ENCODE data around the gene GPR173. TPM values are rescaled to one million over a fixed set of nuclear protein-coding genes. Genes with fewer than 3 reads are reported as not detected.
A peak's percentile ranks its signal among the peaks of the same experiment; 100 is the strongest.

GPR173 gene
- total and polyA plus RNA-seq, 2 experiments from 2014 or later, result 0.92 to 7.7 TPM

DNA sequence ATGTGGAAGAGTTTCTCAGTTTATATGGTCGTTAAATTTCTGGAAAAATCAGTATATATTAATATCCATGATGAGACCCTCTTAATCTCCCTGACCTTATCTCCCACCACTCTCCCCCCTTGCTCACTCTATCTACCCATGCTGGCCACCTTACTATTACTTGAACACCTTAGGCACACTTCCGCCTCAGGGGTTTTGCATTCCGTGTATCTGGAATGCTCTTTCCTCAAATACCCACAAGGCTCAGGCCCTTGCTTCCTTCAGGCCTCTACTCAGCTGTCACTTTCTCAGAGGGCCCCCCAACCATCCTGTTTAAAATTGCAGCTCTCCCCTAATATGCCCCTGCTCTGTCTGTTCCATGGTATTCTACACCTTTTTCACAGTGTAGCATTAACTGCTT lies 47.2 kb downstream of the GPR173 start:
- no peaks in the 10 kb centered on the region for H3K9me3 Mint-ChIP-seq

More for the DNA sequence above, 47.2 kb downstream of the GPR173 start:
- Mint-ChIP-seq H3K27me3 (ENCODE audit: insufficient read depth, low read depth, poor library complexity) (peaks cover 4% of the 10 kb centered on the region), H3K36me3 (ENCODE audit: low read depth) (peaks cover 4% of the 10 kb centered on the region), H3K4me1 (peaks cover 11% of the 10 kb centered on the region; the same call in 2 of the 3 replicates), H3K27ac (no peak overlapping the region; the same call in 1 of the 2 replicates), H3K4me3 (peak overlapping the region; percentile 41; the same call in 1 of the 3 replicates)
- no peaks in the 10 kb centered on the region for H3K27me3 ChIP-seq (ENCODE audit: insufficient read depth)
- no peak overlapping the region for H3K27ac ChIP-seq (ENCODE audit: low read depth)
- no peak overlapping the region for H3K4me2 ChIP-seq
- no peak for ATAC-seq
- DNase-seq (ENCODE audit: low spot score), result no peak
- no peaks in the 10 kb centered on the region for H4K20me1 ChIP-seq (replicated peaks; ENCODE audit: insufficient read depth)
- H3K4me3 ChIP-seq, result no peak overlapping the region
- H3K9me2 ChIP-seq (ENCODE audit: insufficient read depth), result no peaks in the 10 kb centered on the region
- H2AFZ ChIP-seq, result no peak overlapping the region
- H3K79me2 ChIP-seq (replicated peaks; ENCODE audit: insufficient read depth), result no peaks in the 10 kb centered on the region; the same call in 1 of the 2 replicates
- no peaks in the 10 kb centered on the region for H3F3A ChIP-seq (replicated peaks; ENCODE audit: low read depth)
- no peaks in the 10 kb centered on the region for H3K4me1 ChIP-seq (ENCODE audit: insufficient read depth)
- H3K36me3 ChIP-seq (ENCODE audit: insufficient read depth), result no peaks in the 10 kb centered on the region
- TF ChIP-seq CTCF (conservative IDR thresholded peaks at IDR 0.05; ENCODE audit: low read depth in 2 of 2) (no peak), ZNF462 (CRISPR knock-in tag; IDR thresholded peaks at IDR 0.05) (no peak), JUNB (IDR thresholded peaks at IDR 0.05; ENCODE audit: unreplicated experiment) (no peak), REST (IDR thresholded peaks at IDR 0.05; ENCODE audit: unreplicated experiment) (no peak), CREB1 (CRISPR knock-in tag; IDR thresholded peaks at IDR 0.05; ENCODE audit: low read depth) (no peak), ZNF331 (CRISPR knock-in tag; IDR thresholded peaks at IDR 0.05; ENCODE audit: low read depth) (no peak), STAT1 (IDR thresholded peaks at IDR 0.05; ENCODE audit: unreplicated experiment) (no peak), POLR2AphosphoS5 (IDR thresholded peaks at IDR 0.05; ENCODE audit: low read depth) (no peak), NANOG (IDR thresholded peaks at IDR 0.05; ENCODE audit: borderline replicate concordance) (no peak), EZH2phosphoT487 (IDR thresholded peaks at IDR 0.05; ENCODE audit: unreplicated experiment) (no peak), ZNF114 (CRISPR knock-in tag; IDR thresholded peaks at IDR 0.05) (no peak), EZH2 (IDR thresholded peaks at IDR 0.05; ENCODE audit: low read depth, unreplicated experiment) (no peak), ETS1 (IDR thresholded peaks at IDR 0.05) (no peak)
